ENCODE measurements around the gene TACC2.

DNA sequence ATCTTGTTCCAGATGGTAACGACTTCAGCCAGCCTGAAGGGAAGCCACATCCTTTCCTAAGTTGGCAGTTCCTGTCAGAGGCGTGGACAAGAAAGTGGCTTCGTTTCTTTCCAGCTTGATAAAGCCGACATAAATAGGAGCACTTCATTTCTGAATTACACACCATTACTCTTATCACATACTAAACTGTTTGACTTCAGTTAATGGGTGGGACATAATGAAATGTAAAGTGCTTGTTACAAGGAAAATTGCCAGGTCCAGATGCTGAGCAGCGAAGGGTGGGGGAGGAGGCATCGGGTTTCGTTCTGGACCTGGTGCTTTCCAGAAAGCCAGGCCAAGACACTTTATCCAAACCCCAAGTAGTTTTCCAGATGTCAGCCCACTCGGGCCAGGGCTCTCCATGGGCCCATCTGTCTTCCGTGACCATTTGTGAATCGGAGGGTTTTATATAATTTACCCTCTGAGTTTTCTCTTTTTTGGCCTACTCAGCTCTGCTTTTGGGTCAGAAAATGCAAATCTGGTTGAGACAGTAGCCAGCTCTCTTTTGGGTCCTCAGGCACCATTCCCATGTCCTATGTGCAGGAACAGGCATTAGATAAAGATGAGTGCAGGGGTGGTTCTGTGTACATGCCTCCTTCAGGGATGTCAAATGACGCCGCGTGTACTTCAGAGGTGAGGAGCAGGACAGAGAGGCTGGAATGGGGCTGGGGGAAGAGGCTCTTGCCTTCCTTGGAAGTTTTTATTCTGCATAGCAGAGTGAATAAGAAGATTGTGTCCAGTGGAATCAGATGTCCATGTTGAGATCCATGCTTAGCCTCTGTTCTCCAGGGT lies 90.2 kb downstream of the TACC2 start:
- no peak for TF ChIP-seq POLR2A (IDR thresholded peaks at IDR 0.05)
- TF ChIP-seq, protein P1, sequence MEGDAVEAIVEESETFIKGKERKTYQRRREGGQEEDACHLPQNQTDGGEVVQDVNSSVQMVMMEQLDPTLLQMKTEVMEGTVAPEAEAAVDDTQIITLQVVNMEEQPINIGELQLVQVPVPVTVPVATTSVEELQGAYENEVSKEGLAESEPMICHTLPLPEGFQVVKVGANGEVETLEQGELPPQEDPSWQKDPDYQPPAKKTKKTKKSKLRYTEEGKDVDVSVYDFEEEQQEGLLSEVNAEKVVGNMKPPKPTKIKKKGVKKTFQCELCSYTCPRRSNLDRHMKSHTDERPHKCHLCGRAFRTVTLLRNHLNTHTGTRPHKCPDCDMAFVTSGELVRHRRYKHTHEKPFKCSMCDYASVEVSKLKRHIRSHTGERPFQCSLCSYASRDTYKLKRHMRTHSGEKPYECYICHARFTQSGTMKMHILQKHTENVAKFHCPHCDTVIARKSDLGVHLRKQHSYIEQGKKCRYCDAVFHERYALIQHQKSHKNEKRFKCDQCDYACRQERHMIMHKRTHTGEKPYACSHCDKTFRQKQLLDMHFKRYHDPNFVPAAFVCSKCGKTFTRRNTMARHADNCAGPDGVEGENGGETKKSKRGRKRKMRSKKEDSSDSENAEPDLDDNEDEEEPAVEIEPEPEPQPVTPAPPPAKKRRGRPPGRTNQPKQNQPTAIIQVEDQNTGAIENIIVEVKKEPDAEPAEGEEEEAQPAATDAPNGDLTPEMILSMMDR (IDR thresholded peaks at IDR 0.05) = no peak

Measured in lower leg skin (tissue), 3 donors.